Stimulated activated CD4-positive, alpha-beta T cell treated with anti-CD3 and anti-CD28 coated beads, Interleukin-2, amount 100 ng/mL, for 48 hours (primary cell): Measurements from ENCODE around the gene COL21A1.

Source experiments
- DNase-seq, 2 donors: peaks; one replicate each; pipeline ENCODE4 v3.0.0-alpha.2; 2020

Gene COL21A1

GRCh38 chr6:56244528-56245253 is 2.7 kb downstream of the COL21A1 start:
- no peak for DNase-seq

GRCh38 chr6:56244089-56244488 is 3.3 kb downstream of the COL21A1 start:
- no peak for DNase-seq

DNA sequence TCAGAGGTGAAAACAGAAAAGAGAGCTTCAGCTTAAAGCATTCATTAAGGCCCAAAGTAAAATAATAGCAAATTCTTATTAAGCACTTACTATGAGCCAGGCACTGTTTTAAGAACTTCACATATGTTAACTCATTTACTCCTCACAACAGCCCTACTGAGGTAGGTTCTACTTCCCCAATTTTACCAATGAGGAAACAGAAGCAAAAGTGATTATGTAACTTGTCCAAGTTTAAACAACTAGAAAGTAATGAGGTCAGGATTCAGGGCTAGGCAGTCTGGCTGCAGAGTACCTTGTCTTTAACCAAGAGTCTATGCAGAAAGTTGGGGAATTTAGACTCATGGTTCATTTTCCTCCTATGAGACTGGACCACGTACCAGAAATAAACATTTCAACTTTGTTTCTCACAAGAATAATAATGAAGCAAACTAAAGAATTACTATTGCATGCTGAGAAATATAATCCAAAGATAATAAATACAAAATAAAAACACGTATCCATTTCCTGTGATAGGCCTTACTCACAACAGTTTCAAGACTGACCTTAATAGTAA is 3.8 kb downstream of the COL21A1 start:
- DNase-seq: no peak

DNA sequence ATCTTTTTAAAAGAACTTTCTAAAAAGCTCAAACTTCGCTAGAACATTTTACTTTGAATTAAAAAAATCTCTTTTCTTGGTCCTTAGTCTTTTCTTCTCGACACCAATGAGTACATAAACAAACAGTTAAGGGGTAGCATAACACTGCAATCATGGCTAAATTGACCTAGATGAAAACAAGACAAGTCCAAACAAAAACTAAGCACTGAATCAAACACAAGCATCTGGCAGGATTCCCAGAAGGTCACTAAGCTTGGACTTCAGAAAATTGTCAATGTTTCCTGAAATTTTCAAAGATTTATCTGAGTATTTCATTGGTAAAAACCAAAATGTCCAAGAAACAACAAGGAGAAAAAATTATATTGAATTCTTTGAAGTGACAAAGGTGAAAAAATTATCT is 5.0 kb downstream of the COL21A1 start:
- no peak for DNase-seq

DNA sequence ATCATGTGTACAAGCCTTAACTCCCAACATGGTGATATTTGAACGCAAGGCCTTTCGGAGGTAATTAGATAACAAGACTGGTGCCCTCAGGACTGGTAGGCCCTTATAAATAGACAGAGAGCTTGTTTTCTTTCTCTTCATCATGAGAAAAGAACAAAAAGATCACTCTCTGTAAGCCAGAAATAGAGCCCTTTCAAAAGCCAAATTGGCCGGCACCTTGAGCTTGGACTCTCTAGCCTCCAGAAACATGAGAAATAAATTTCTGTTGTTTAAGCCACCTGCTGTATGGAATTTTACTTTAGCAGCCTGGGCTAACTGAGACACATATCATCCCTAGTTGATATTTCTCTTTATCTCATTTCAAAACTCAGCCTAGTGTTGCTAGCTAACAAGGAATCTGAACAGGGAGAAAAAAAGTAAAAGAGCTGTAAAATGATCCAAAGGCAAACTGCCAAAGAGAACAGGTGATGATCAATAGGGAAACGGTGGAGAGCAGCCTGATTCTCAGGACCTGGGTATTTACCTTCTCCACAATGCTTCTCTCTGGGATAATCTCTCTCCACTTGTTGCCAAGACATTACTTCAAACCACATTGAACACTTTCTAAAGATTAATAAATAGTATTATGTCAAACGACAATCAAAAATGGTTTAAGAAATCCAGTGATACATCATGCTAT is 6.1 kb downstream of the COL21A1 start:
- DNase-seq: no peak

- DNase-seq: no peak
These were observed 9.0 kb downstream of the COL21A1 start for GRCh38 chr6:56238352-56238751.

- no peak for DNase-seq
These were observed 12.1 kb downstream of the COL21A1 start for GRCh38 chr6:56235245-56235644.

DNA sequence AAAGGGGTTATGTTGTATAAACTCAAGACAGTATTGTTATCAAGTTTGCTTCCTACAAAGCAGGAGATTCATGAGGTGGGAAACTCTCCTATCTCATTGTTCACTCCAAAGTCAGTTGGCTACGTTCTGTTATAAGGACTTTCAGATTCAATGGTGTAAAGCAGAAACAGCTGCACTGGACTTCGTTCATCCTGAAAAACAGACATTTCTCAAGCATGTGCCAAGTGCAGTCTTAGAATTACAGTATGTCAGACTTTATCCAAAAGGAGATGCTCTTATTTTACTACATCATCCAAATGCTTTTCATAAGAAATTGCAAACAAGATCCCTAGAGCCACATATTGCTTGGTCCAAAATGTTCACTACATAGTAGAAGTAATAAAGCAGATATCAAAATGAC is 14.9 kb downstream of the COL21A1 start:
- DNase-seq: no peak

DNA sequence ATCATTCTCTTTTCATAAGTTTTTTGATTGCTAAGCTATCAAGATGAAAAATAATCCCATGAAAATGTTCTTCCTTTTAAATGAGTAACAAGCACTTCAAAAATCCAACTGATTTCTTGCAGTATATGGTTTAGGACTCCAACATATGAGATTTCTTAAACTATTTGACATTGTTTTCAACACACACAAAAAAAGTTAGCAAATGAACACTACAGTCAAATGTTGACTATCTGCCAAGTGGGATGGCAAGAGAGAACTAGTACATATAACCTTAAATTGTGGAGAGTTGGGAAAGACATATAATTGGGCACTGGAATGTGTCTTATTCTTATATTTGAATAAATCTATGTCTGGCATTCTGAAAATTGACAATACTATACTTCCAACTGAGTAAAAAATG is 15.6 kb downstream of the COL21A1 start:
- no peak for DNase-seq

DNA sequence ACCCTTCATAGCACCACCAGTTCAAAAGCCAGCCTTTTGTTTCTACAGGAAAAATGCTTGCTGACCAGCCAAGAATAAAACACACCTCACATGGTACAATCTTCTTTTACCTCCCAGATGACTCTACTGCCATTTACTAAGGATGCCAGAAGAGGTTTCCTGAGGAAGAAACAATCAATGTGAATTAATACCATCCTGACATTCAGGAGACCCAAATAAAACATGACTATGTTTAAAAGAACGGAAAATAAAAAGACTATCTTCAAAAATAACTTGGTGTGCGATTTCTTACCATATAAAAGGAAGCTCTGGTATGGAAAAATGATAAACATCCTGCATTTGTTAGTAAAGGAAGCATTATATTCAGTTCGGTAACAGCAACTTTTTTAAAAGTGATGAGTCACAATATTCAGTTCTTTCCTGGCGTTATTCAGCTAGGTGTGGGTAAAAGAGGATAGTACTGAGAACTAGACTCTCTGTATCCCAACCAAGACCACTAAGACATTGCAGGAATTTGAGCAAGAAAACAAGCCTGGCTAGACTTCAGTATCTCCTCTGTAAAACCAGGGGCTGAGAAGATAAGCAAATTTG is 16.3 kb downstream of the COL21A1 start:
- no peak for DNase-seq

GRCh38 chr6:56227071-56227879 is 20.1 kb downstream of the COL21A1 start:
- no peak for DNase-seq

- no peak for DNase-seq
These were observed 23.4 kb downstream of the COL21A1 start for GRCh38 chr6:56223995-56224394.

- DNase-seq: no peak
These were observed 24.9 kb downstream of the COL21A1 start for GRCh38 chr6:56222499-56222898.

DNA sequence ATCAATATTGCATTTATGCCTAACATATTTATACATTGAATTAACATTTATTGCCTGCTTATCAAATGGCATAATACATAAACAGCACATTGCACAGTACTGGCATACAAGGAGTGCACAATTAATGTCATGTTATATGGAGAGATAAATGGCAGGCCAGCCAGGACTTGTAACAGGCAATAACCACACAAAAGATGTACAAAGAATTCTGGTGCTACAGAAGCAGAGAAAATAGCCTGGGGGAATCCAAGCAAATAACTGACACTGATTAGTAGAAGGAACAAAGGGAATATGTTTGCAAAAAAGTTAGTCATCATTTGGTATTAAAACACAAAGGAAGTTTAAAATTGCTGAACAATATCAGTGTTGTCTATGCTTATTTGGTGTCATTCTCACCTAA is 27.3 kb downstream of the COL21A1 start:
- no peak for DNase-seq

GRCh38 chr6:56214703-56215101 is 32.7 kb downstream of the COL21A1 start:
- DNase-seq: no peak

DNA sequence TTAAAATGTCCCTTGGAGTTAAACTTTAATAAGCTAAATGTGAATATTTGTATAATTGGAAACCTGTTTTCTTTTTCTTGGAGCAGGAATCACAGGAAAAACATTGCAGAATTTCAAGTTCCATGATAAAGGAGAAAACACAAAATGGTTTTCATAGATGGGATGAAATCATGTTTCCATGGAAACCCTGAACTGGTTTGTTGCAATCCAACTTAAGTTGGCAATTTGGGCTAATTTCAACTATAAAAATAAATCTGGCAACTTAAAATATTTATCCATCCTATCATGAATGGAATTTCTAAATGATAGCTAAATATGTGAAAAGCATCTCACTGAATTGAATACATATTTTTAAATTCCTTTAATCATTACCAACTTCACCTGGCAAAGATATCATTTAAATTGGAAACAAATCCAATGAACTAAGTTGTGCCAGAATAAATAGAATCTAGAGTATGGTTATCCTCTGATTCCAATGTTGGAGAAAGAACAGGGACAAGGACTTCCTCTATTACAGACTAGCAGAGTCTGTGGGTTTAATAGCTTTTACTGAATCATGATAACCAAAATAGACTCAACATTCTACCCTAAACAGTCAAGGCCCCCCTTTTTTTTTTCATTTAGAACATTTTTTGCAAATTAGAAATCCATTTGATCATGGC is 33.2 kb downstream of the COL21A1 start:
- DNase-seq: no peak

GRCh38 chr6:56211724-56212123 is 35.7 kb downstream of the COL21A1 start:
- no peak for DNase-seq

DNA sequence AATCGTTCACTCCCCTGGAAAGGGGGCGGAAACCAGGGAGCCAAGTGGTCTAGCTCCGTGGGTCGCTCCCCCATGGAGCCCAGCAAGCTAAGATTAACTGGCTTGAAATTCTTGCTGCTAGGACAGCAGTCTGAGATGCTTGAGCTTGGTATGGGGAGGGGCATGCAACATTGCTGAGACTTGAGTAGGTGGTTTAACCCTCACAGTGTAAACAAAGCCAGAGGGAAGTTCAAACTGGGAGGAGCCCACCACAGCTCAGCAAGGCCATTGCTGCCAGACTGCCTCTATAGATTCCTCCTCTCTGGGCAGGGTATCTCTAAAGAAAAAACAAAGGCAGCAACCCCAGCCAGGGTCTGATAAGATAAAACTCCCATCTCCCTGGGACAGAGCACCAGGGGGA is 43.2 kb downstream of the COL21A1 start:
- DNase-seq: no peak

DNA sequence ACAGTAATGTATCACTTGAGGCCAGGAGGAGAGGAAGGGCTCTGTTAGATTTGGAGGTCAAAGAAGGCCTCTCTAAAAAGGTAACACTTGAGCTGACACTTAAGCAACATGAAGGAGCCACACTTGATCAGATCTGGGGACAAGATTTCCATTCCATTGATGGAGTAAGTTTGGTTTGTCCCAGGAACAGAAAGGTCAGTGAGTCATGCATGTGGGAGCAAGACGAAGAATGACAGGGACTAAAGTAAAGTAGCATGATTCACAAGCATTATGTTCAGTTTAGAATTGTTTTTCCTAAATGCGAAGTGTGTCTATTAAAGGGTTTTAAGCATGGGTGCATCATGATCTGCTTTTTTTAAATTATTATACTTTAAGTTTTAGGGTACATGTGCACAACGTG is 47.4 kb downstream of the COL21A1 start:
- DNase-seq: no peak

DNA sequence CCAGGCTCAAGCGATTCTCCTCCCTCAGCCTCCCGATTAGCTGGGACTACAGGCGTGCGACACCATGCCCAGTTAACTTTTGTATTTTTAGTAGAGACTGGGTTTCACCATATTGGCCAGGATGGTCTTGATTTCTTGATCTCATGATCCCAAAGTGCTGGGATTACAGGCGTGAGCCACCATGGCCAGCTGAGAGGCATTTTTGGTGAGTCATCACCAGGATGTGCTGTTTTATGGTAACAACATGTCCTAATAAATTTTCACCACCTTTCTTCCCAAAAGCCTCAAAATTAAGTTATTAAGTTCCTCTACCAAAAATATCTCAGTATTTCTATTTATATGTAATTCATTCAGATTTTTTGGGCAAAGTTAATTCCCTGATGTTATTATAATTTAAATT is 53.5 kb downstream of the COL21A1 start:
- no peak for DNase-seq

- DNase-seq: no peak
These were observed 59.0 kb downstream of the COL21A1 start for GRCh38 chr6:56188429-56188828.

DNA sequence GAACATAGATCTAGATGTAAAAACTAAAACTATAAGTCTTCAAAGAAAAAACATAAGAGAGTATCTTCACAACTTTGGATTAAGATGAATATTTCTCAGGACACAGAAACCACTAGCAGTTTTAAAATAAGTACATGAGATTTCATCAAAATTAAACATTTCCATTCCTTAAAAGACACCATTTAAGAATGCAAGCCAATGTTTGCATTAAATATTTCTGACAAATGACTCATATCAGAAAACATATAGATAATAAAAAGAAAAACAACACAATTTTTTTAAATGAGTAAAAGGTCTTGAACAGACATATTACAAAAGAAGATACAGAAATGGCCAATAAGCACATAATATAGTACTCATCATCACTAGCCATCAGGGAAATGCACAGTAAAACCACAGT is 59.7 kb downstream of the COL21A1 start:
- DNase-seq: no peak

- no peak for DNase-seq
These were observed 70.6 kb downstream of the COL21A1 start for GRCh38 chr6:56176741-56177140.
